ENCODE measurements around the gene PPP1R10. TPM values are rescaled to one million over a fixed set of nuclear protein-coding genes. Genes with fewer than 3 reads are reported as not detected.
A peak's percentile ranks its signal among the peaks of the same experiment; 100 is the strongest.

The PPP1R10 gene
- total RNA-seq, 1 donor from 2014 or later, result 138 TPM

DNA sequence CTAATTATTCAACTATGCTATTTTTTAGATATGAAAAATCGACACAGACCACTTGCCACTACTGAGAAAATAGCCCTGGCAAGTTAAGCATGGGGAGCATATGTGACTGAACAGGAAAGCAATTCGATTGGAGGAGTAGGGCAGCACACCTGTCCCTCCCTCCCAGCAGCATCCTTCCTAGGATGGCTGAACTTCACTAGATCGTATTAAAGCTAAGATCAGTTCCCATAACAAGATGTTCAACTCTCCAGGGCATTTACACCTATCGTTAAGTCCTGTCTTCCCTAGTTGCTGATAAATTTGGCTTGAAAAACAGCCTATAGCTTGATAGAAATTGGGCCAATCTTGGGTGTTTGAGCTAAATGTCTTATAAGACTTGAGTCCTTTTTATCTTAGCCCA lies 7.0 kb downstream of the PPP1R10 start:
- peaks cover 48% of the 10 kb centered on the region for H3K4me1 Mint-ChIP-seq
- TF ChIP-seq CTCF (conservative IDR thresholded peaks at IDR 0.05), result no peak
- peak overlapping the region; percentile 29 for H3K4me3 Mint-ChIP-seq
- peaks cover 39% of the 10 kb centered on the region for H3K36me3 Mint-ChIP-seq (ENCODE audit: low read depth)
- H3K27ac Mint-ChIP-seq (ENCODE audit: unreplicated experiment), result no peak overlapping the region
- H3K9me3 Mint-ChIP-seq, result no peaks in the 10 kb centered on the region
- peaks cover 13% of the 10 kb centered on the region for H3K27me3 Mint-ChIP-seq (ENCODE audit: low read depth)
- no peak for DNase-seq (ENCODE audit: low read depth, low spot score)

- H3K9me3 Mint-ChIP-seq, result no peaks in the 10 kb centered on the region
- H3K4me3 Mint-ChIP-seq, result peak overlapping the region; percentile 50
- no peak for TF ChIP-seq CTCF (conservative IDR thresholded peaks at IDR 0.05)
- H3K27me3 Mint-ChIP-seq (ENCODE audit: low read depth), result peaks cover 6% of the 10 kb centered on the region
- no peak overlapping the region for H3K27ac Mint-ChIP-seq (ENCODE audit: unreplicated experiment)
- DNase-seq (ENCODE audit: low read depth, low spot score), result no peak
- peaks cover 5% of the 10 kb centered on the region for H3K4me1 Mint-ChIP-seq
- peaks cover 52% of the 10 kb centered on the region for H3K36me3 Mint-ChIP-seq (ENCODE audit: low read depth)
These were observed 13.1 kb downstream of the PPP1R10 start for GRCh38 chr6:30603961-30604360.

DNA sequence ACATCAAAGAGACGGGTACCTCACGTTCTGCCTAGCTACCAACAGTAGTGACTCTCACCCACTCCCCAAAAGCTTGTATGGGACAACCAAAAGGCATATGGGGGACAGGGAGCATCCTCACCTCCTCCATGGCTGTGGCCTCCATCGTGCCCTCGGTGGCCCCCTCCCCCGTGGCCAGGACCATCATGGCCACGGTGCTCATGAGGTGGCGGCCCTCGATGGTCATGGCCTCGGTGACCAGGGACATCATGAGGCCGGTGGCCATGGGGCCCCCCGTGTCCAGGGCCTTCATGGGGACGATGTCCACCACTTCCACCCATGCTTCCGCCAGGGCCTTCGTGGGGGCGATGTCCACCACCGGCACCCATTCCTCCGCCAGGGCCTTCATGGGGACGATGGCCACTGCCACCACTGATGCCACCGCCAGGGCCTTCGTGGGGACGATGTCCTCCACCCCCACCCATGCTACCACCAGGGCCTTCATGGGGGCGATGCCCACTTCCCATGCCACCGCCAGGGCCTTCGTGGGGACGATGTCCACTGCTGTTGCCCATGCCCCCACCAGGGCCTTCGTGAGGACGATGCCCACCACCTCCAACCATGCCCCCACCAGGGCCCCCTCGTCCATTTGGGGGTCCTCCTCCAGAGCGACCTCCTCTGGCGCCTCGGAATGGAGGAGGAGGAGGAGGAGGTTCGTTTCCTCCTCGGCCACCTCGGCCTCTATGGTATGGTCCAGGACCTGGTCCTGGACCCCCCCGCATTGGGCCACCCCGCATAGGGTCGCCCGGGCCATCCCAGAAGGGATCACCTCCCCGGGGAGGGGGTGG lies 15.0 kb downstream of the PPP1R10 start:
- peaks cover 7% of the 10 kb centered on the region for H3K27me3 Mint-ChIP-seq (ENCODE audit: low read depth)
- no peaks in the 10 kb centered on the region for H3K9me3 Mint-ChIP-seq
- H3K36me3 Mint-ChIP-seq (ENCODE audit: low read depth), result peaks cover 45% of the 10 kb centered on the region
- DNase-seq (ENCODE audit: low read depth, low spot score), result no peak
- H3K4me3 Mint-ChIP-seq, result no peak overlapping the region
- no peak overlapping the region for H3K27ac Mint-ChIP-seq (ENCODE audit: unreplicated experiment)
- peaks cover 5% of the 10 kb centered on the region for H3K4me1 Mint-ChIP-seq
- no peak for TF ChIP-seq CTCF (conservative IDR thresholded peaks at IDR 0.05)

GRCh38 chr6:30601436-30601814 lies 15.6 kb downstream of the PPP1R10 start:
- Mint-ChIP-seq H3K4me1 (peaks cover 5% of the 10 kb centered on the region), H3K9me3 (no peaks in the 10 kb centered on the region), H3K36me3 (ENCODE audit: low read depth) (peaks cover 41% of the 10 kb centered on the region), H3K27me3 (ENCODE audit: low read depth) (peaks cover 7% of the 10 kb centered on the region), H3K27ac (ENCODE audit: unreplicated experiment) (no peak overlapping the region), H3K4me3 (no peak overlapping the region)
- DNase-seq (ENCODE audit: low read depth, low spot score), result no peak
- TF ChIP-seq CTCF (conservative IDR thresholded peaks at IDR 0.05), result no peak

GRCh38 chr6:30600451-30600961 lies 16.5 kb downstream of the PPP1R10 start:
- Mint-ChIP-seq H3K4me1 (peaks cover 5% of the 10 kb centered on the region), H3K27ac (ENCODE audit: unreplicated experiment) (no peak overlapping the region), H3K27me3 (ENCODE audit: low read depth) (peaks cover 5% of the 10 kb centered on the region), H3K36me3 (ENCODE audit: low read depth) (peaks cover 33% of the 10 kb centered on the region), H3K4me3 (no peak overlapping the region), H3K9me3 (no peaks in the 10 kb centered on the region)
- no peak for DNase-seq (ENCODE audit: low read depth, low spot score)
- TF ChIP-seq CTCF (conservative IDR thresholded peaks at IDR 0.05), result no peak
